PC-9 (cell line): ENCODE data around the gene KIAA0753. TPM values are rescaled to one million over a fixed set of nuclear protein-coding genes. Genes with fewer than 3 reads are reported as not detected.

Experiments used
- BruUV-seq: library from RNA; stranded (reverse); fragments of 400-500 nt; replicated peaks from 2 replicates; lab custom pipeline; 2021; lab: Mats Ljungman, UMichigan
- CTCF ChIA-PET: fragments of 300-600 bp; sonication (Branson Sonifier 250); formaldehyde crosslinking; loops from one replicate; lab custom pipeline; 2022; ENCODE audit warnings: antibody characterized with exemption; lab: Charles Lee
- POLR2A ChIA-PET: fragments of 300-600 bp; sonication (Branson Sonifier 250); formaldehyde crosslinking; loops from one replicate; lab custom pipeline; 2022; ENCODE audit warnings: antibody characterized with exemption; ENCODE audit not compliant: unreplicated experiment; lab: Charles Lee
- DNase-seq, 2 experiments: peaks; one replicate each; pipeline versions ENCODE4 v3.0.0 to v3.0.0-alpha.2; 2015 to 2022; ENCODE audit warnings: mixed read lengths in 1 of 2
- H2AFZ ChIP-seq: fragments of 200-600 bp; sonication (generic); 2 replicates; pipeline ENCODE4 v1.8.1; 2017; ENCODE audit warnings: antibody characterized with exemption
- H3F3A ChIP-seq: fragments of 200-600 bp; sonication (generic); 2 replicates; pipeline ENCODE4 v1.8.1; 2017; ENCODE audit warnings: antibody characterized with exemption, mild to moderate bottlenecking, low read depth; ENCODE audit not compliant: insufficient read depth
- H3K27ac ChIP-seq: fragments of 200-600 bp; sonication (generic); 2 replicates; pipeline ENCODE4 v1.6.1; 2016; ENCODE audit warnings: mixed run types
- H3K27me3 ChIP-seq: fragments of 200-600 bp; sonication (generic); 2 replicates; pipeline ENCODE4 v1.6.1; 2016; ENCODE audit warnings: low read depth, mixed run types; ENCODE audit not compliant: insufficient read depth
- H3K36me3 ChIP-seq: fragments of 200-600 bp; sonication (generic); 2 replicates; pipeline ENCODE4 v1.6.1; 2016; ENCODE audit warnings: low read depth, mixed run types
- H3K4me1 ChIP-seq: fragments of 200-600 bp; sonication (generic); replicated peaks from 2 replicates; pipeline ENCODE4 v1.6.1; 2016; ENCODE audit warnings: mixed run types; ENCODE audit not compliant: insufficient read depth
- H3K4me2 ChIP-seq: fragments of 200-600 bp; sonication (generic); 2 replicates; pipeline ENCODE4 v1.6.1; 2017; ENCODE audit warnings: mixed run types
- H3K4me3 ChIP-seq: fragments of 200-600 bp; sonication (generic); 2 replicates; pipeline ENCODE4 v1.6.1; 2016; ENCODE audit warnings: mixed run types
- H3K79me2 ChIP-seq: fragments of 200-600 bp; sonication (generic); 2 replicates; pipeline ENCODE4 v1.6.1; 2017; ENCODE audit warnings: low read depth, mixed run types
- H3K9me2 ChIP-seq: fragments of 200-600 bp; sonication (generic); 2 replicates; pipeline ENCODE4 v1.8.1; 2017; ENCODE audit warnings: mild to moderate bottlenecking; ENCODE audit not compliant: insufficient read depth
- H3K9me3 ChIP-seq: fragments of 200-600 bp; sonication (generic); 2 replicates; pipeline ENCODE4 v1.8.1; 2016; ENCODE audit warnings: low read depth; ENCODE audit not compliant: insufficient read depth
- H4K20me1 ChIP-seq: fragments of 200-600 bp; sonication (generic); 2 replicates; pipeline ENCODE4 v1.8.1; 2017; ENCODE audit not compliant: insufficient read depth
- CTCF ChIP-seq: fragments of 200-600 bp; sonication (generic); conservative IDR thresholded peaks from 2 replicates; pipeline ENCODE4 v1.6.1; 2017; ENCODE audit warnings: mixed run types, antibody characterized with exemption, mild to moderate bottlenecking, moderate library complexity
- EZH2 ChIP-seq: fragments of 200-600 bp; sonication (generic); IDR thresholded peaks from 2 replicates; pipeline ENCODE4 v1.8.0; 2017; ENCODE audit warnings: antibody characterized with exemption, low read depth
- intact Hi-C: fragments of 100-400 bp; cut with micrococcal nuclease; formaldehyde crosslinking; loops from one replicate; pipeline ENCODE4 v1.10.0; 2022; ENCODE audit not compliant: unreplicated experiment
- total RNA-seq: library from RNA; stranded (reverse); gene quantifications from 2 replicates; pipeline ENCODE4 v1.2.3, GENCODE V29; 2021

The KIAA0753 gene
- total RNA-seq, 1 experiment from 2014 or later, result 47.0 TPM

GRCh38 chr17:6684881-6685767 is 44.6 kb upstream of the KIAA0753 start:
- CTCF ChIA-PET, result no interaction called here
- Histone ChIP-seq H3F3A (no peaks in the 10 kb centered on the region), H2AFZ (no peak overlapping the region), H3K9me3 (no peaks in the 10 kb centered on the region), H3K4me1 (no peaks in the 10 kb centered on the region), H4K20me1 (no peaks in the 10 kb centered on the region), H3K27ac (no peak overlapping the region), H3K79me2 (no peaks in the 10 kb centered on the region), H3K27me3 (no peaks in the 10 kb centered on the region), H3K9me2 (no peaks in the 10 kb centered on the region), H3K4me3 (no peak overlapping the region), H3K4me2 (no peak overlapping the region), H3K36me3 (no peaks in the 10 kb centered on the region)
- no peak for TF ChIP-seq CTCF
- TF ChIP-seq EZH2, result no peak
- intact Hi-C loops, result no loop called here
- BruUV-seq, result no TSS peak
- POLR2A ChIA-PET, result no interaction called here
- peak in 1 of 2 experiments; percentile 21 for DNase-seq

GRCh38 chr17:6684460-6684783 is 43.9 kb upstream of the KIAA0753 start:
- H3K4me1 ChIP-seq, result no peaks in the 10 kb centered on the region
- H3K79me2 ChIP-seq, result no peaks in the 10 kb centered on the region
- no TSS peak for BruUV-seq
- H3K36me3 ChIP-seq, result no peaks in the 10 kb centered on the region
- no peaks in the 10 kb centered on the region for H3F3A ChIP-seq
- no peak overlapping the region for H3K4me3 ChIP-seq
- no peak overlapping the region for H3K4me2 ChIP-seq
- no peak overlapping the region for H3K27ac ChIP-seq
- ChIA-PET POLR2A (no interaction called here), CTCF (no interaction called here)
- no peaks in the 10 kb centered on the region for H3K27me3 ChIP-seq
- intact Hi-C loops, result no loop called here
- H4K20me1 ChIP-seq, result no peaks in the 10 kb centered on the region
- H2AFZ ChIP-seq, result no peak overlapping the region
- DNase-seq, result peak in 1 of 2 experiments; percentile 5
- no peaks in the 10 kb centered on the region for H3K9me2 ChIP-seq
- no peak for TF ChIP-seq EZH2
- TF ChIP-seq CTCF, result no peak
- no peaks in the 10 kb centered on the region for H3K9me3 ChIP-seq

GRCh38 chr17:6683730-6684459 is 43.4 kb upstream of the KIAA0753 start:
- no peak for TF ChIP-seq EZH2
- no peak for TF ChIP-seq CTCF
- H3K27me3 ChIP-seq, result no peaks in the 10 kb centered on the region
- ChIA-PET POLR2A (no interaction called here), CTCF (no interaction called here)
- H3K36me3 ChIP-seq, result no peaks in the 10 kb centered on the region
- H3F3A ChIP-seq, result no peaks in the 10 kb centered on the region
- H3K79me2 ChIP-seq, result no peaks in the 10 kb centered on the region
- H4K20me1 ChIP-seq, result no peaks in the 10 kb centered on the region
- peak in 1 of 2 experiments; percentile 31 for DNase-seq
- no peak overlapping the region for H3K27ac ChIP-seq
- intact Hi-C loops, result no loop called here
- no peak overlapping the region for H2AFZ ChIP-seq
- no peaks in the 10 kb centered on the region for H3K4me1 ChIP-seq
- no TSS peak for BruUV-seq
- no peak overlapping the region for H3K4me2 ChIP-seq
- H3K4me3 ChIP-seq, result no peak overlapping the region
- no peaks in the 10 kb centered on the region for H3K9me3 ChIP-seq
- H3K9me2 ChIP-seq, result no peaks in the 10 kb centered on the region
